ENCODE results near the gene APOL3. TPM values are rescaled to one million over a fixed set of nuclear protein-coding genes. Genes with fewer than 3 reads are reported as not detected.
"Not testable (repeated sequence)": the region's sequence is repeated elsewhere in the genome, so short reads cannot be mapped to it uniquely, and the experiment has no call there.

Gene APOL3
- total RNA-seq, 1 experiment from 2014 or later, result not detected

- ATAC-seq, result no peak
- CTCF ChIA-PET, result no interaction called here
Measured at GRCh38 chr22:36153501-36154422, 6.8 kb downstream of the APOL3 start.

DNA sequence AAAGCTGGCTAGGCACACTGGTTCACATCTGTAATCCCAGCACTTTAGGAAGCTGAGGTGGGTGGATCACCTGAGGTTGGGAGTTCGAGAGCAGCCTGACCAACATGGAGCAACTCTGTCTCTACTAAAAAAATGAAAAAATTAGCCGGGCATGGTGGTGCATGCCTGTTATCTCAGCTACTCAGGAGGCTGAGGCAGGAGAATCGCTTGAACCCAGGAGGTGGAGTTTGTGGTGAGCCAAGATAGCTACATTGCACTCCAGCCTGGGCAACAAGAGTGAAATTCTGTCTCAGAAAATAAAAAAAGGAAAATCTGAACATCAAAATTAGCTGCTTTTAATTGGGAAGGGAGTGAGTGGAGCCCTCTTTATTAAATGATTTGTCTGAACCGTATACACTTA is 7.7 kb downstream of the APOL3 start:
- H3K4me2 ChIP-seq (ENCODE audit: low read length); CTCF ChIA-PET; H3F3A ChIP-seq (ENCODE audit: low read length, unreplicated experiment); H4K20me1 ChIP-seq (ENCODE audit: low read length); H2AFZ ChIP-seq (ENCODE audit: low read length); H3K27ac ChIP-seq (ENCODE audit: low read length); H3K79me2 ChIP-seq (ENCODE audit: low read length); POLR2A ChIA-PET (ENCODE audit: unreplicated experiment); BruUV-seq (replicated peaks); H3K9me2 ChIP-seq (replicated peaks; ENCODE audit: low read length); H3K4me3 ChIP-seq (ENCODE audit: low read length); H3K9me3 ChIP-seq (ENCODE audit: low read length); H3K9ac ChIP-seq (ENCODE audit: low read length); H3K27me3 ChIP-seq (ENCODE audit: low read length); H3K36me3 ChIP-seq (ENCODE audit: low read depth, low read length); DNase-seq; ATAC-seq: not testable (repeated sequence)
- intact Hi-C loops (cut with micrococcal nuclease), result loop anchor here (5.0 kb wide), 1 partner anchor 69 kb away; no protein-coding TSS in a partner anchor
- H3K4me1 ChIP-seq (ENCODE audit: insufficient read depth, low read length), result peaks cover 12% of the 10 kb centered on the region

More at GRCh38 chr22:36153501-36154422, 6.8 kb downstream of the APOL3 start:
- Histone ChIP-seq H3K27me3 (ENCODE audit: low read length) (no peaks in the 10 kb centered on the region), H4K20me1 (ENCODE audit: low read length) (no peaks in the 10 kb centered on the region), H3K9me3 (ENCODE audit: low read length) (no peaks in the 10 kb centered on the region), H3K4me2 (ENCODE audit: low read length) (no peak overlapping the region), H3K36me3 (ENCODE audit: low read depth, low read length) (no peaks in the 10 kb centered on the region), H3K9ac (ENCODE audit: low read length) (no peak overlapping the region), H3K4me3 (ENCODE audit: low read length) (no peak overlapping the region), H2AFZ (ENCODE audit: low read length) (no peak overlapping the region), H3K4me1 (ENCODE audit: insufficient read depth, low read length) (peaks cover 12% of the 10 kb centered on the region), H3K27ac (ENCODE audit: low read length) (no peak overlapping the region), H3K9me2 (replicated peaks; ENCODE audit: low read length) (no peaks in the 10 kb centered on the region), H3F3A (ENCODE audit: low read length, unreplicated experiment) (no peaks in the 10 kb centered on the region), H3K79me2 (ENCODE audit: low read length) (no peaks in the 10 kb centered on the region)
- DNase-seq, result no peak
- POLR2A ChIA-PET (ENCODE audit: unreplicated experiment), result no interaction called here
- no peak for TF ChIP-seq CTCF (conservative IDR thresholded peaks at IDR 0.05; ENCODE audit: low read depth, low read length)
- no peak for TF ChIP-seq EZH2 (IDR thresholded peaks at IDR 0.05; ENCODE audit: low read length, unreplicated experiment)
- no peak for TF ChIP-seq EZH2phosphoT487 (IDR thresholded peaks at IDR 0.05; ENCODE audit: borderline replicate concordance, low read length)
- BruUV-seq (replicated peaks), result no TSS peak
- intact Hi-C loops (cut with micrococcal nuclease), result loop anchor here (5.0 kb wide), 1 partner anchor 69 kb away; no protein-coding TSS in a partner anchor

- H3K9me3 ChIP-seq (ENCODE audit: low read length), result no peaks in the 10 kb centered on the region
- no peak overlapping the region for H2AFZ ChIP-seq (ENCODE audit: low read length)
- no peaks in the 10 kb centered on the region for H3K36me3 ChIP-seq (ENCODE audit: low read depth, low read length)
- H3F3A ChIP-seq (ENCODE audit: low read length, unreplicated experiment), result no peaks in the 10 kb centered on the region
- no peaks in the 10 kb centered on the region for H3K79me2 ChIP-seq (ENCODE audit: low read length)
- no peak for ATAC-seq
- TF ChIP-seq CTCF (conservative IDR thresholded peaks at IDR 0.05; ENCODE audit: low read depth, low read length), result no peak
- no peak for TF ChIP-seq EZH2 (IDR thresholded peaks at IDR 0.05; ENCODE audit: low read length, unreplicated experiment)
- TF ChIP-seq EZH2phosphoT487 (IDR thresholded peaks at IDR 0.05; ENCODE audit: borderline replicate concordance, low read length), result no peak
- H3K9ac ChIP-seq (ENCODE audit: low read length), result no peak overlapping the region
- H3K4me2 ChIP-seq (ENCODE audit: low read length), result no peak overlapping the region
- H3K27me3 ChIP-seq (ENCODE audit: low read length), result no peaks in the 10 kb centered on the region
- intact Hi-C loops (cut with micrococcal nuclease), result loop anchor here (5.0 kb wide), 1 partner anchor 70 kb away; no protein-coding TSS in a partner anchor
- no peak overlapping the region for H3K4me3 ChIP-seq (ENCODE audit: low read length)
- no TSS peak for BruUV-seq (replicated peaks)
- peaks cover 9% of the 10 kb centered on the region for H3K4me1 ChIP-seq (ENCODE audit: insufficient read depth, low read length)
- no peak overlapping the region for H3K27ac ChIP-seq (ENCODE audit: low read length)
- POLR2A ChIA-PET (ENCODE audit: unreplicated experiment), result no interaction called here
- no peaks in the 10 kb centered on the region for H4K20me1 ChIP-seq (ENCODE audit: low read length)
- no peak for DNase-seq
- H3K9me2 ChIP-seq (replicated peaks; ENCODE audit: low read length), result no peaks in the 10 kb centered on the region
- CTCF ChIA-PET, result no interaction called here
Measured at GRCh38 chr22:36152088-36152487, 8.5 kb downstream of the APOL3 start.
